NCI-H526 (cell line): ENCODE data around the gene TMEM33.
"Not testable (repeated sequence)": the region's sequence is repeated elsewhere in the genome, so short reads cannot be mapped to it uniquely, and the experiment has no call there.

Experiments
- DNase-seq, 2 experiments: peaks; one replicate each; lab custom pipeline; 2025; lab: John Stamatoyannopoulos, UW

Gene TMEM33, protein sequence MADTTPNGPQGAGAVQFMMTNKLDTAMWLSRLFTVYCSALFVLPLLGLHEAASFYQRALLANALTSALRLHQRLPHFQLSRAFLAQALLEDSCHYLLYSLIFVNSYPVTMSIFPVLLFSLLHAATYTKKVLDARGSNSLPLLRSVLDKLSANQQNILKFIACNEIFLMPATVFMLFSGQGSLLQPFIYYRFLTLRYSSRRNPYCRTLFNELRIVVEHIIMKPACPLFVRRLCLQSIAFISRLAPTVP

DNA sequence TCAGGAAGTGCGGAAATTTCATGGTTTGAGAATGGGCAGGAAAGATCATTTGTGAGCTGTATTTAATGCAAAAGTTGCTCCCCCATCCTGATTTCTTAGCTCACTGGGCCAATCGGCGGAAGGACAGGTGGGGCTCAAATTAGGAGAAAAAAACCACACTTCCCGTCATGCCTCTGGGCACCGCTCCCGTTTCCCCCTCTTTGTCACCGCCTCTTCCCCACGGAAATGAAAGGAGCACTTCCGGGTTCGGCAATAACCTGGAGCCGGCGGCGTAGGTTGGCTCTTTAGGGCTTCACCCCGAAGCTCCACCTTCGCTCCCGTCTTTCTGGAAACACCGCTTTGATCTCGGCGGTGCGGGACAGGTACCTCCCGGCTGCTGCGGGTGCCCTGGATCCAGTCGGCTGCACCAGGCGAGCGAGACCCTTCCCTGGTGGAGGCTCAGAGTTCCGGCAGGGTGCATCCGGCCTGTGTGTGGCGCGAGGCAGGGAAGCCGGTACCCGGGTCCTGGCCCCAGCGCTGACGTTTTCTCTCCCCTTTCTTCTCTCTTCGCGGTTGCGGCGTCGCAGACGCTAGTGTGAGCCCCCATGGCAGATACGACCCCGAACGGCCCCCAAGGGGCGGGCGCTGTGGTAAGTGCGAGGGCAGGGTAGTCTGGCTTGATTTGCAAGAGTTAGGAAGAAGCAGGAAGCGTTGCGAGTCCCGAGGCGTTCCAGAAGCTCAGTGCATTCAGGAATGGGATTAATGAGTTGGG lies at the start of gene TMEM33:
Gene TMEM33 (plus strand): TSS at position 529 of the 751 bp plus-strand sequence. CDS start 56 bp downstream, at position 585.
- peak; percentile 84 to 93 for DNase-seq

DNA sequence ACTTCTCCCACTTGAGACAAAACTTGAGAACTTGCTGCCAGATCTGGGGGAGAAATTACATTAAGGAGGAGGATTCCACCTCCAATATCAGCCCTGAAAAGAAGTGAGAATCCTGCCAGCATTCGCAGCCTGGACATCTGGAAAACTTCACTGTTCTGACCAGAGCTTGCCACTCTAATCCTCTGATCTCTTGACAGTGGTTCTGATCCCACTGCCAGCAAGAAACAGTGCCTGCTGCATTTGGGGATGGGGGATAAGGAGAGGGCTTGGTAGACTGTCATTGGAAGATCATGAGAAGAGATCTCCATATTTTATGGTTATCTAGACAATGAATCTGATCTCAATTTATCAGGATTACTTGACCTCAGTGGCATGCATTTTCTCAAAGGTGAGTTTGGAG lies 49.8 kb upstream of the TMEM33 start:
- no peak for DNase-seq

DNA sequence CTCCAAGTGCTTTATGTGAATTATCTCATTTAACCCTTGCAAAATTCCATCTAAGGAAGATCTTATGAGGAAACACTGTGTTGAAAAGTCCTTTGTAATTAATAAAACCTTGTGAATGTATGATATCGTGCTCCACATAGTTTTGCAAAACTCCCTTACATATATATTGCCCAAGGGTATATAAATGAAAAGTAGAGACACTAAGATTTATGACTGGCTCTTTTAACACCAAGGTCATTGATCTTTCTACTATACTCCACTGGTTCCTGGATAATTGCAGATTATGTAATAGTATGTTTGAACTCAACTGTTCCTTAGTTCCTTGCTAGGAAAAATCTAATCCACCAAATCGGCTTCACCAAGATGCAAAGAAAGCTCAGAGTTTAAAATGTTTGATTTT lies 48.0 kb upstream of the TMEM33 start:
- DNase-seq, result no peak

DNA sequence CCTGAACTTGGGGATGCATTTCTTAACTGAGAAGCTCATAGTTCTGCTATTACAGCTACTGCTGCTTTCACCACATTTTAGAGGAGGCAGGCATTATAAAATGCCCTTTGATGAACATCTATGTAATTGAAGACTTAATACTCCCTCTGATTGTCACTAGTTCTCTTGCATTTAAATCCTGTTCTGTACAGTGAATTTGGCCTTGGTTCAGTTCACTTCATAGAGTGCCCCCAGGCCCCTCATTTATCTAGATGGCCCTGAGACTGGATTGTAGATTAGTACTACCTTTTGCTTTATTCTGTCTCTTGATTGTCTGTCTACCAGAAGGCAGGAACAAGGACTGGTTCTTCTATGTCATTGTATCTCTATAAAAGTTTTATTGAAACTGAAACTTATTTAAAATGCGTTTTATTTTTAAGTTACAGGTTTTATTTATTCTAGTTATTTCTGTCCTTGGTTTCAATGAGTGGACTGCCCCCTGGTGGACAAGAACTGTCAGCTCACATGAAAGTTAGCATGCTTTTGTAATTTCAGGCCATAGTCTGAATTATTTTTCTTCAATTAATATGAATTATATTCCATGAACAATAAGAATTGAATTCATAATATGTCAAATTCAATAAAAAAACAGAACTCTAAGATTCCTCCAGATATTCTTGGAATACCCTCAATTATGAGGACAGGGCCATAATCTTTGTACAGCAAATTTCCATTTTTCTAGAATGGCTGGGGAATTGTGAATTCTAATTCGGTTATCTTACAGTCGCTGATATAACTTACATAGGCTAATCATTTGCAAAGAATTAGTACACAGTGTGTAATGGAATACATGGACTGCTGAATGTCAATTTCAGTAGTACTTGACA lies 47.2 kb upstream of the TMEM33 start:
- peak in 1 of 2 experiments; percentile 48 for DNase-seq

DNA sequence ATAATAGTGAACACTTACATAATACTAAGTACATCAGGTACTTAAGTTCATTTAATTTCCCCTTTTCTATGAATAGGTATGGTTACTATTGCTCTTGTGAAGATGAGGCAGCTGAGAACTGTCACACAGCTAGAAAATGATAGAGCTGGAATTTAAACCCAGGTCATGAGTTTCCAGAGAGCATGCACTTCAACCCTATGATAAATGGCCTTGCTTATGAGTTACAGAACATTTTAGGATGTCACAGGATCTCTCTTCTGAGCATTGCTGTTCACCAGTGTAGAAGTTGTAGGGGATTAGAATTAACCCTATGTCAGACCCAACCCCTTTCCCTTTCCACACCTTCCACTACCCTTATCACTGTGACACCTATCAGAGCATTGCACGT lies 46.5 kb upstream of the TMEM33 start:
- DNase-seq, result no peak

DNA sequence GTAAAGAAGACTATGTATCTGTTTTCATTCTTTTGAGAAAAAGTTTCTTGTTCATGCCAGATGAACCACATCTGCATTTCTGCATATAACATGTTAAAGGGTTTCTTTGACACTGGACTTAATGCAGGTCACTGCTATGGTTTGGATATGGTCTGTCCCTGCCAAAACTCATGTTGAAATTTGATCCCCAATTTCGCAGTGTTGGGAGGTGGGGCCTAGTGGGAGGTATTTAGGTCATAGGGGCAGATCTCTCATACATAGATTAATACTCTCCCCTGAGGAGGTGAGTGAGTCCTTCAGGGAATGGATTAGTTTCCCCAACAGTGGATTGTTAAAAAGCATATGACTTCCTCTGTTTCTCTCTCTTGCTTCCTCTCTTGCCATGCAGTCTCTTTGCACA lies 45.9 kb upstream of the TMEM33 start:
- no peak for DNase-seq

DNA sequence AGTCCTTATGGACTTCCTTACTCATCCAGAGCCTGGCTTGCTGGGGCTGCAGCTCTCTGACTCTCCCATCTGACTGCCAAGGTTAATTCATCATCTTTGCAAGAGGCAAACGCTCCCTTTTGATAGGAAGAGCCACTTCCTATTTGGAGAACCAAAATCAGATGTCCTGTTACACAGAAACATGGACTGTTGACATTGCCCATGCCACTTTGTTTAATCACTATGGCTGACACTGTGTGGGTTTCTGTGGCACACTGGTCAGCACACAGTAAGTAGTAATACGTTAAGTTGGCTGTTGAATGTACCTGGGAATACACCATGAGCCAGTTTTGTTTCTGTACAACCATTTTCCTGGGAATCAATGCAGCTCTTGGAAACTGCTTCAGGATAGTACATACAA lies 45.1 kb upstream of the TMEM33 start:
- no peak for DNase-seq

DNA sequence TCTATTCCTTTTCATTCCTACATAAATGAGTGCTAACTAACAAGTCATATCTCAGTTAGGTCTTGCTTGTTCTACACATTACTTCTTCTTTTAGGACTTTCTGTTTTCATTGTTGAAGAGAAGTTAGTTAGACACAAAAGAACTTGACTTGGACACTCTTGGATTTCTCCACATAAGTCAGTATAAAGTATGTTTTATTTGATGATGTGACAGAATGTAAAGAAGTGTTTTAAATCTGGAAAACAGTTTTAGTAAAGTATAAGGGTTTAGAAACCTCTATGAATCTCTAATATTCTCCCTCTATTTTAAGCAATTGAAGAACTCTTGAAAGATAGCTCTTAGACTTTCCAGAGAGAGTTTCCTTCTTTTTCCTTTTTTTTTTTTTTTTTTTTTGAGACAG lies 38.6 kb upstream of the TMEM33 start:
- no peak for DNase-seq

DNA sequence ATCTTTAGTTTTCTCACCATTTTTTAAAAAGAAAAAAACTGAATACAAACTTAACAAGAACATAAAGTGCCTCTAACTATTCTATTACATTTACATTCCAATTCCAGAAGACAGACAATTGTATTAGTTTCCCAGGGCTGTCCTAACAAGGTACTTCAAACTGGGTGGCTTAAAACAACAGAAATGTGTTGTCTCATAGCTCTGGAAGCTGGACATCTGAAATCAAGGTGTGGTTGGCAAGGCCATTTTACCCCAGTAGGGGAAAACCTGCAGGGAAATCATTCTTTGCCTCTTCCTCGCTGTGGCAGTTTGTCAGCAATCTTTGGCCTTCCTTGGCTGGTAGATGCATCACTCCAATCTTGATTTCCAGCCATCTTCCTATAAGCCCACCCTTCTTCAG lies 37.5 kb upstream of the TMEM33 start:
- no peak for DNase-seq

DNA sequence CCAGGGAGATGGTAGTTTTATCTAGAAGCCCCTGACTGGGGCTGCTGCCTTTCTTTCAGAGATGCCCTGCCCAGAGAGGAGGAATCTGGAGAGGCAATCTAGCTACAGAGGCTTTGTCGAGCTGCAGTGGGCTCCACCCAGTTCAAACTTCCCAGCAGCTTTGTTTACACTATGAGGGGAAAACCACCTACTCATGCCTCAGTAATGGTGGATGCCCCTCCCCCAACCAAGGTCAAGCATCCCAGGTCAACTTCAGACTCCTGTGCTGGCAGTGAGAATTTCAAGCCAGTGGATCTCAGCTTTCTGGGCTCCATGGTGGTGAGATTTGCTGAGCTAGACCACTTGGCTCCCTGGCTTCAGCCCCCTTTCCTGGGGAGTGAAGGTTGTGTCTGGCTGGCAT lies 26.1 kb upstream of the TMEM33 start:
- DNase-seq, result not testable (repeated sequence)

DNA sequence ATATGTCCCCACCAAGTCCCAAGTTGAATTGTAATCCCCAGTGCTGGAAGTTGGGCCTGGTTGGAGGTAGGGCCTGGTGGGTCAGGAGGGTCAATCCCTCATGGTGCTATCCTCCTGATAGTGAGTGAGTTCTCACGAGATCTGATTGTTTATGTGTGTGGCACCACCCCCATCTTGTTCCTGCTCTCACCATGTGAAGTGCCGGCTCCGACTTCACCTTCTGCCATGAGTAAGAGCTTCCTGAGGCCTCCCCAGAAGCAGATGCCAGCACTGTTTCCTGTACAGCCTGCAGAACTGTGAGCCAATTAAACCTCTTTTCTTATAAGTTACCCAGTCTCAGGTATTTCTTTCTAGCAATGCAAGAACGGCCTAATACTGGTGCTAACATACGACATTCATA lies 22.7 kb upstream of the TMEM33 start:
- DNase-seq, result no peak

DNA sequence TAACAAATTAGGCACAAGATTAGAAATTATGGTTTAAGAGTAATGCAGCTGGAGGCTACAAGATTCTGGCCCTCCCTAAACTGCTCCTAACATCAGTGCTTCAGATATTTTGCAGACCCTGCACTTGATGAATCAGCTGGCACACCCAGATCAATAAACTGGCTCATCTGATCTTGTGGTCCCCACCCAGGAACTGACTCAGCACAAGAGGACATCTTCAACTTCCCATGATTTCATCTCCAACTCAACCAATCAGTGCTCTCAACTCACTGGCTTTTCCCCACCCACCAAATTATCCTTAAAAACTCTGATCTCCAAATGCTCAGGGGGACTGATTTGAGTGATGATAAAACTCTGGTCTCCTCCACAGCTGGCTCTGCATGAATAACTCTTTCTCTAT lies 21.7 kb upstream of the TMEM33 start:
- no peak for DNase-seq

DNA sequence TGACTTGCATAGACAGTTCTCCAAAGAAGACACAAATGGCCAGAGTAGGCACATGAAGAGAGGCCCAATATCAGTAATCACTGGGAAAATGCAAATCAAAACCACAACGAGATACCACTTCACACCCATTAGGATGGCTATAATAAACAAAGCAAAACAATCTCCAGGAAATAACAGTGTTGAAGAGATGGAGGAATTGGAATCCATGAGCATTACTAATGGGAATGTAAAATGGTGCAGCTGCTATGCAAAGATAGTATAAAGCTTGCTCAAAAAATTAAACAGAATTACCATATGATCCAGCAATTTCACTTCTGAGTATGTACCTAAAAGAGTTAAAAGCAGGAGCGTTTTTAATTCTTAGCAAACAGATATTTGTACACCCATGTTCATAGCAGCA lies 17.0 kb upstream of the TMEM33 start:
- DNase-seq, result no peak

DNA sequence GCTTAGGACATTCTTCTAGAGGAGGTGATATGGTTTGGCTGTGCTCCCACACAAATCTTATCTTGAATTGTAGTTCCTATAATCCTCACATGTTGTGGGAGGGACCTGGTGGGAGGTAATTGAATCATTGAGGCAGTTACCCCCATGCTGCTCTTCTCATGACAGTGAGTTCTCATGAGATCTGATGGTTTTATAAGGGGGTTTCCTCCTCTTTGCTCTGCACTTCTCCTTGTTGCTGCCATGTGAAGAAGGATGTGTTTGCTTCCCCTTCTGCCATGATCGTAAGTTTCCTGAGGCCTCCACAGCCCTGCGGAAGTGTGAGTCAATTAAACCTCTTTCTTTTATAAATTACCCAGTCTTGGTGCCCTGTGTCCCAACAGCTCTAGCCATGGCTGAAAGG lies 14.8 kb upstream of the TMEM33 start:
- not testable (repeated sequence) for DNase-seq

DNA sequence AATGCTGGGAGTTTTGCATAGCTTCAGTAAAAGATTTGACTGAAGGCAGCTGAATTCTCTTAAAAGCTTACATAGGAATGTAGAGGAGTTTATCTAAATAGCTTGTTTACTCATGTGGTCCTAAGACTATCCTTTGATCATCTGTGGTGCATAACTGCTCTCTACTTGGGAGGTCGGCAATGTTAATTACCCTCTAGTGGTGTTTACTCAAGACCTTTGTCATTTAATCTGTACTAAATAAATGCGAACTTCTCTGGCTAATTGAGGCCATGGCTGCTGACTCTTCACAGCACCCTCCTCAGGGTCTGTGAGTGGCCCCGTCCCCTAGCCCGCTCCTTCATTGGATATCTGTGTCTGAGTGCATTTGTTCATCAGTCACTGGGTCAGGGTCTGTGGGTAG lies 13.8 kb upstream of the TMEM33 start:
- no peak for DNase-seq

DNA sequence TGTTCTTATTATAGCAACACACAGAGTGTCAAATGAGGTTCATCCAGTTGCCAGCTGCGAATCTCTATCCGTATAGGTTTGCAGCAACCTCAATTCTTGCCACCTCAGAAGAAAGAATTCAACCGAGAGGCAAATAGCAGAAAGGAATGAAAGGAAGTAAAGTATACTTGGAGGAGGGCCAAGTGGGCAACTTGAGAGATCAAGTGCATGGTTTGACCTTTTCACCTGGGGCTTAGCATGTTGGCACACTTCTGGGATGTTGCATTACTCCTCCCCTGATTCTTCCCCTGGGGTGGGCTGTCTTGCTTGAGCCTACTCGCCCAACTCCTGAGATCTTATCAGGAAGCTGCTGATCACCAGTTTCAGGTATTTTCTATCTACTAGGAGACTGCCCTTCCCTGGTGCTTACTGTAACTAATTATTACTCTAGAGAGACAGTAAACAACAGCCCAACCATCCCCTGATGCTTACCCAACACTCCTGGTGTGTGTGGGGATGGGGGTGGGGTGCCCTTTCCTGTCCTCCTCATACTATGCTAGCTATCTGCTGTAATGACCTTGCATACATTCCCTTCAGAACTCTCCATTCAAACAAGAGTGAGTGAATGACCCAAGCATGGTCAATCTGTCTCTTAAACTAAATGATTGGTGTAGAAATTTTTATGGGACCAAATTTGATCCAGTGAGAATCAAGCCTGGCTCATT lies 7.3 kb upstream of the TMEM33 start:
- DNase-seq, result no peak

DNA sequence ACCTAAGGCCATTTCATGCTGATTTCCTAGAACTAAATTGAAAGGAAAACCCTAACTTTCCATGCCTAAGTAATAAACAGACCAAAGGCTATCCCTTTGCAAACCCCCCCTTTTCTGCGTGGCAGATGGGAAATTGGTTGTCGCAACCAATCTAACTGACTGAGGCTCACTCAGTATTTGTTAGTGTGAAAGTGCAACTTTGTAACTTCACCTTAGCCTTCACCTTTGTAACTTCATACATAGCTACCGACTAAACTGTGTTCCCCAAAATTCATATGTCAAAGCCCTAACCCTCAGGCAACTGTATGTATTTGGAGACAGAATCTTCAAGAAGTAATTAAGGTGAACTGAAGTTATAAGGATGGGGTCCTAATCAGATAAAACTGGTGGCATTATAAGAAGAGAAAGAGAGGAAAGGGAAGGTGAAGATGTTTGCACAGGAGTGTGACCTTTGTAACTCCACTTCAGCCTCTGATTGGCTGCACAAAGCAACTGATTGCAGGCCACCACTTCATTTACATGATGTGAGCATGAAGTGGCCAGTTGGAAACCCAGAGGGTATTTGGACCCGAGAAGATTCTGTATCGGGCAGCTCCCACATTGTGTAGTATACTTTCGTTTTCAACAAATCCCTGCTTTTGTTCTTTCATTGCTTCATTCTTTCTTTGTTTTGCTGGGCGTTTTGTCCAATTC lies 4.9 kb upstream of the TMEM33 start:
- DNase-seq, result no peak

DNA sequence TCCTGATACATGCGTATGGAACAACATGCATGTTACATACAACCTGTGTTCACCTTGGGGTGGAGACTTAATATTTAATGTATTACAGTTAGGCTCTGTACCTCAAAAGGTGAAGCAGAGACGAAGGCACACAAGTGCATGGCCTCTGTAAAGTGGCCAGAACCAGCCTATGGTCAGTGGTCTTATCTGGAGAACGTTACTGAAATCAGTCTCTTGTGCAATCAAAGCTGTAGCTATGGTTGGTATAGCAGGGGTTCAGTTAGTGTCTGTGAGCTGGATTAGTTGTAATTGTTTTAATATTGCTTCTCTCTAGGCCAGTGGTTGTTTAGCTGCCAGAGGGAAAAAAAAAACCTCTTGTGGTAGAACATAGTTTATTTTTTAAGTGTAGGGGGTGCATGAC lies 2.2 kb upstream of the TMEM33 start:
- DNase-seq, result no peak

DNA sequence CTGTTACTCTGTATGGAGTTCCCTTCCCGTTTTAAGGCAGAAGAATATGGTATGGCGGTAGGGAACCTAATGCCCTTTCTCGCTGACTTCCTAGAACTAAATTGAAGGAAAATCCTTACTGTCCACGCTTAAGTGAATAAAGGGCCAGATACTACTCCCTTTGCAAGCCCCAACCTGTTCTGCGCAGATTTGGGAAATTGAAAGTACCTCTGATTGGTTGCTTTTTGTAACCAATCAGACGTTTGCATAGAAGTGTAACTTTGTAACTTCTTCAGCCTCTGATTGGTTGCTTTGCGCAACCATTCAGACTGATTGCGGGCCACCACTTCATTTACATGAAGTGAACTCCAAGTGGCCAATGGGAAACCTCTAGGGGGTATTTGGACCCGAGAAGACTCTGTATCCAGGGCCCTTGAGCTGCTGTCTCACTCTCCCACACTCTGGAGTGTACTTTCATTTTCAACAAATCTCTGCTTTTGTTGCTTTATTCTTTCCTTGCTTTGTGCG lies 1.2 kb upstream of the TMEM33 start:
- no peak for DNase-seq

DNA sequence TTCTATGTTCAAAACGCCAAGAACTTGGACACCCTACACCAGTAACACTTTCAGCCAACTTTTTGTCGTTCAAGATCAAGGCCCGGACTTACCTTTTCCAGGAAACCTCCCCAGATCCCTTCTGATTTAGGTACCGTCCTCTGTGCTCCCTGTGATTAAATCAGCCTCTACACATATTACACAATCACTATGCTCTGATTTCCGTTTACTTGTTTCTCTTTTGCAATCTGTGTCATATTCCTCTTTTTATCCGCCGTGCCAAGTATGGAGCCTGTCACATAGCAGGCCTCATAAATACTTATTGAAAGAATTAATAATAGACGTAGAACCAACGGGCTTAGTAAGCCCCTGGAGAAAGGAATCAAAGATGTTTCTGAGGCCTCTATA lies 722 bp upstream of the TMEM33 start:
- DNase-seq, result no peak

DNA sequence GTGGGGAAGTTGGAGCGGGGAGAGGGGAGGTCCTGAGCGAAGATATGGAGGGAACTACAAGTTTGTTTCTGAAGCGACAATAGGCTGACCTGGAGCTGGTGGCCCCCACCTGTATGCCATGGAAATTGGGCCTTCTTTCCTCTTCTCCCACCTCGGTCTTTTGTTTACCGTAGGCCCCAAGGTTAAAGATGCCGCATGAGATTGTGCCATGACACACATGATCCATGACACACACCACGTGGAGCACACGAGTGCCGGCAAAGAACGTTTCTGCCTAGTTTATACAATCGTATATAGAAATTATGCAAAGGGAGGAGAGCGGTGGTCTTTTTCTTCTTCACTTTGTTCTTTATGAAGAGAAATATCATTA lies 408 bp downstream of the TMEM33 start:
- DNase-seq, result peak; percentile 43 to 67
